ENCODE measurements around the gene LYZL1.

DNA sequence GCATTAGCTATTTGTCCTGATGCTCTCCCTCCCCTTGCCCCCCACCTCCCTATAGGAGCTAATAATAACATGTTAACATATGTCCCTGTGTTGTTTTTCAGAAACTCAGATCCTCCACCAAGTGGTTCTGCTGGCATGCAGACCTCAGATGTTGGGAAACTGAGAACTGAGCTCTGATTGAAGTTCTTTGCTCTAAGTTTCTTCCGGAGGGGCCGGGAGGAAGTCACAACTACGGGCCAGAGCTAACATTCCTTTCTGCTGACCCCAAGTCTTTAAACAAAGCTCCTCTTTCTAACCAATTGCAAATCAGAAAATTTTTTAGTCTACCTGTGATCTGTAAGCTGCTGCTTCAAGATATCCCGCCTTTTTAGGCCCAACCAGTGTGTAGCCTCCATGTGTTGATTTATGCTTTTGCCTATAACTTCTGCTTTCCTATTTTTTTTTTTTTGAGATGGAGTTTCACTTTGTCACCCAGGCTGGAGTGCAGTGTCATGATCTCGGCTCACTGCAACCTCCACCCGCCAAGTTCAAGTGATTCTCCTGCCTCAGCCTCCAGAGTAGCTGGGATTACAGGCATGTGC, 66.6 kb downstream of the LYZL1 start:
- TF ChIP-seq, protein P1, sequence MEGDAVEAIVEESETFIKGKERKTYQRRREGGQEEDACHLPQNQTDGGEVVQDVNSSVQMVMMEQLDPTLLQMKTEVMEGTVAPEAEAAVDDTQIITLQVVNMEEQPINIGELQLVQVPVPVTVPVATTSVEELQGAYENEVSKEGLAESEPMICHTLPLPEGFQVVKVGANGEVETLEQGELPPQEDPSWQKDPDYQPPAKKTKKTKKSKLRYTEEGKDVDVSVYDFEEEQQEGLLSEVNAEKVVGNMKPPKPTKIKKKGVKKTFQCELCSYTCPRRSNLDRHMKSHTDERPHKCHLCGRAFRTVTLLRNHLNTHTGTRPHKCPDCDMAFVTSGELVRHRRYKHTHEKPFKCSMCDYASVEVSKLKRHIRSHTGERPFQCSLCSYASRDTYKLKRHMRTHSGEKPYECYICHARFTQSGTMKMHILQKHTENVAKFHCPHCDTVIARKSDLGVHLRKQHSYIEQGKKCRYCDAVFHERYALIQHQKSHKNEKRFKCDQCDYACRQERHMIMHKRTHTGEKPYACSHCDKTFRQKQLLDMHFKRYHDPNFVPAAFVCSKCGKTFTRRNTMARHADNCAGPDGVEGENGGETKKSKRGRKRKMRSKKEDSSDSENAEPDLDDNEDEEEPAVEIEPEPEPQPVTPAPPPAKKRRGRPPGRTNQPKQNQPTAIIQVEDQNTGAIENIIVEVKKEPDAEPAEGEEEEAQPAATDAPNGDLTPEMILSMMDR (IDR thresholded peaks at IDR 0.05), result no peak
- TF ChIP-seq POLR2A (IDR thresholded peaks at IDR 0.05), result no peak

Data from testis (tissue), 2 donors.